Endothelial cell of umbilical vein (primary cell): Measurements from ENCODE around the gene RXYLT1. TPM values are rescaled to one million over a fixed set of nuclear protein-coding genes. Genes with fewer than 3 reads are reported as not detected.

Experiments
- BruUV-seq: library from RNA; stranded (reverse); fragments of 400-500 nt; replicated peaks from 2 replicates; lab custom pipeline; 2021; lab: Mats Ljungman, UMichigan
- CTCF ChIA-PET: fragments of 300-600, 350-600 bp; sonication (Branson Sonifier 250); formaldehyde crosslinking; loops from one replicate; lab custom pipeline; 2021; ENCODE audit warnings: antibody characterized with exemption, inconsistent platforms; lab: Charles Lee
- POLR2A ChIA-PET: fragments of 300-600, 350-600 bp; sonication (Branson Sonifier 250); formaldehyde crosslinking; loops from one replicate; lab custom pipeline; 2021; ENCODE audit warnings: antibody characterized with exemption, inconsistent platforms; lab: Charles Lee
- DNase-seq: peaks from one replicate; pipeline ENCODE4 v3.0.0-alpha.2; 2011; ENCODE audit warnings: low read depth, low spot score
- FAIRE-seq: peaks from 2 replicates; lab custom pipeline; 2011; peaks lifted over from hg19 to GRCh38; lab: Jason Lieb, UNC
- H2AFZ ChIP-seq: 2 replicates; pipeline ENCODE4 v1.6.0; 2012; ENCODE audit warnings: low read depth, low read length, control low read depth, inconsistent platforms
- H3K27ac ChIP-seq: 2 replicates; pipeline ENCODE4 v1.5.1; 2011; ENCODE audit warnings: low read depth, mild to moderate bottlenecking, control low read depth, low read length, moderate library complexity; ENCODE audit not compliant: insufficient read depth
- H3K27me3 ChIP-seq, 2 experiments: 2 replicates each; pipeline versions ENCODE4 v1.6.0 to v1.6.1; 2011; ENCODE audit warnings: low read length in 2 of 2, mixed read lengths in 1 of 2; ENCODE audit not compliant: control insufficient read depth in 2 of 2, insufficient read depth in 2 of 2
- H3K36me3 ChIP-seq, 2 experiments: 2 replicates in 1 of 2; 3 replicates in 1 of 2; pipeline ENCODE4 v1.5.1; 2011; ENCODE audit warnings: low read length in 2 of 2, mild to moderate bottlenecking in 1 of 2, moderate library complexity in 1 of 2; ENCODE audit not compliant: control insufficient read depth in 2 of 2, insufficient read depth in 2 of 2; ENCODE audit errors: extremely low read depth in 1 of 2
- H3K4me1 ChIP-seq: 3 replicates; pipeline ENCODE4 v1.5.1; 2011; ENCODE audit warnings: mild to moderate bottlenecking, low read length; ENCODE audit not compliant: control insufficient read depth, insufficient read depth; ENCODE audit errors: extremely low read depth
- H3K4me2 ChIP-seq: 2 replicates; pipeline ENCODE4 v1.6.1; 2011; ENCODE audit warnings: low read length, control low read depth, mixed read lengths; ENCODE audit not compliant: insufficient read depth
- H3K4me3 ChIP-seq, 3 experiments: fragments of 200-600 bp in 1 of 3; sonication (generic), shearing (Covaris generic) in 1 of 3; replicated peaks in 1 of 3; 2 replicates each; pipeline ENCODE4 v1.5.1; 2011 to 2016; ENCODE audit warnings: control low read depth in 3 of 3, low read length in 3 of 3, mild to moderate bottlenecking in 2 of 3, inconsistent platforms in 1 of 3, low read depth in 1 of 3, moderate library complexity in 1 of 3; ENCODE audit not compliant: insufficient read depth in 1 of 3
- H3K79me2 ChIP-seq: 2 replicates; pipeline ENCODE4 v1.6.0; 2012; ENCODE audit warnings: low read length, inconsistent platforms; ENCODE audit not compliant: control insufficient read depth, insufficient read depth
- H3K9ac ChIP-seq: replicated peaks from 2 replicates; pipeline ENCODE3; 2011; ENCODE audit warnings: low read length, control low read depth; ENCODE audit not compliant: insufficient read depth; ENCODE audit errors: extremely low read depth
- H3K9me1 ChIP-seq: replicated peaks from 3 replicates; pipeline ENCODE4 v1.6.0; 2011; ENCODE audit warnings: mild to moderate bottlenecking, low read length; ENCODE audit not compliant: control insufficient read depth, insufficient read depth; ENCODE audit errors: extremely low read depth
- H3K9me3 ChIP-seq: replicated peaks from 2 replicates; pipeline ENCODE4 v1.5.1; 2012; ENCODE audit warnings: low read length, inconsistent platforms; ENCODE audit not compliant: control insufficient read depth, insufficient read depth
- H4K20me1 ChIP-seq: replicated peaks from 2 replicates; pipeline ENCODE3; 2011; ENCODE audit warnings: mild to moderate bottlenecking, low read length; ENCODE audit not compliant: control insufficient read depth, insufficient read depth; ENCODE audit errors: extremely low read depth
- EZH2 ChIP-seq: IDR thresholded peaks from 2 replicates; pipeline ENCODE4 v1.6.1; 2012; ENCODE audit warnings: borderline replicate concordance, low read depth, mild to moderate bottlenecking, moderate library complexity, low read length, inconsistent platforms; ENCODE audit not compliant: severe bottlenecking
- FOS ChIP-seq: IDR thresholded peaks from 2 replicates; pipeline ENCODE4 v1.6.1; 2011; ENCODE audit warnings: mild to moderate bottlenecking, low read length, moderate library complexity, borderline replicate concordance; ENCODE audit not compliant: insufficient read depth
- GATA2 ChIP-seq: IDR thresholded peaks from 2 replicates; pipeline ENCODE4 v1.7.0; 2011; ENCODE audit warnings: low read depth, mild to moderate bottlenecking, moderate library complexity, mixed read lengths, low read length; ENCODE audit not compliant: insufficient read length, insufficient read depth
- JUN ChIP-seq: IDR thresholded peaks from 2 replicates; pipeline ENCODE4 v1.6.1; 2011; ENCODE audit warnings: borderline replicate concordance, low read depth; ENCODE audit not compliant: insufficient read length, insufficient read depth
- MYC ChIP-seq: IDR thresholded peaks from one replicate; pipeline ENCODE4 v1.6.1; 2011; ENCODE audit warnings: mild to moderate bottlenecking, low read depth, low read length
- POLR2A ChIP-seq: IDR thresholded peaks from 2 replicates; pipeline ENCODE4 v1.6.1; 2012; ENCODE audit warnings: low read depth, mild to moderate bottlenecking, control low read depth, low read length
- POLR2AphosphoS5 ChIP-seq: IDR thresholded peaks from 2 replicates; pipeline ENCODE4 v1.6.1; 2012; ENCODE audit warnings: low read depth, mild to moderate bottlenecking, control low read depth, low read length, moderate library complexity; ENCODE audit not compliant: insufficient read depth
- dilution Hi-C: fragments of 300-500 bp; cut with MboI; formaldehyde crosslinking; loops from one replicate; pipeline ENCODE4 v1.15.0; 2019; ENCODE audit warnings: low sequenced_read_pairs; ENCODE audit not compliant: extremely low pct_ligation_motif_present
- intact Hi-C: fragments of 100-400 bp; cut with micrococcal nuclease; formaldehyde crosslinking; loops from one replicate; pipeline ENCODE4 v1.10.0; 2022
- polyA plus RNA-seq, 4 experiments: library from polyadenylated mRNA; depleted of rRNA in 3 of 4; stranded (reverse) in 3 of 4; unstranded in 1 of 4; fragments of >200 nt; gene quantifications; 2 replicates each; pipeline versions ENCODE4 v1.2.1 to v1.2.3, GENCODE V29; 2011 to 2012; ENCODE audit warnings: missing spikeins in 1 of 4
- total RNA-seq: library from RNA; stranded (reverse); gene quantifications from 2 replicates; pipeline ENCODE4 v1.2.3, GENCODE V29; 2021
- TF ChIP-seq, protein P1 (sequence below): IDR thresholded peaks from 2 replicates; pipeline ENCODE4 v1.6.1; 2011; ENCODE audit not compliant: insufficient read depth, insufficient read length
- TF ChIP-seq, protein P2 (sequence below), 2 donors: IDR thresholded peaks; 1 replicate in 1 of 2; 2 replicates in 1 of 2; pipeline ENCODE4 v1.5.1; 2011; ENCODE audit warnings: low read length in 2 of 2, mild to moderate bottlenecking in 2 of 2, moderate library complexity in 2 of 2, control low read depth in 1 of 2, inconsistent platforms in 1 of 2, low read depth in 1 of 2; ENCODE audit not compliant: insufficient read depth in 1 of 2; ENCODE audit errors: extremely low read depth in 1 of 2

The RXYLT1 gene
- total and polyA plus RNA-seq, 2 donors (not counting 3 experiments of a cell fraction or from before 2014, with no cell fraction given): 8.1 to 13.1 TPM

- Histone ChIP-seq H3K36me3 (peaks cover 1 to 3% of the 10 kb centered on the region in 2 experiments), H4K20me1 (no peaks in the 10 kb centered on the region), H3K9me3 (no peaks in the 10 kb centered on the region), H3K4me3 (no peak overlapping the region), H2AFZ (no peak overlapping the region), H3K27ac (no peak overlapping the region), H3K9me1 (no peaks in the 10 kb centered on the region), H3K27me3 (no peaks in the 10 kb centered on the region), H3K4me1 (no peaks in the 10 kb centered on the region), H3K9ac (no peak overlapping the region), H3K4me2 (no peak overlapping the region), H3K79me2 (no peaks in the 10 kb centered on the region)
- no peak for DNase-seq
- FAIRE-seq: peak; percentile 8
- ChIA-PET CTCF (no interaction called here), POLR2A (no interaction called here)
- BruUV-seq: no TSS peak
- intact Hi-C loops (no loop called here), dilution Hi-C loops (no loop called here)
- TF ChIP-seq GATA2: no peak
- TF ChIP-seq EZH2: no peak
- TF ChIP-seq POLR2AphosphoS5: no peak
- TF ChIP-seq, protein P1, sequence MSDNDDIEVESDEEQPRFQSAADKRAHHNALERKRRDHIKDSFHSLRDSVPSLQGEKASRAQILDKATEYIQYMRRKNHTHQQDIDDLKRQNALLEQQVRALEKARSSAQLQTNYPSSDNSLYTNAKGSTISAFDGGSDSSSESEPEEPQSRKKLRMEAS: no peak
- TF ChIP-seq, protein P2, sequence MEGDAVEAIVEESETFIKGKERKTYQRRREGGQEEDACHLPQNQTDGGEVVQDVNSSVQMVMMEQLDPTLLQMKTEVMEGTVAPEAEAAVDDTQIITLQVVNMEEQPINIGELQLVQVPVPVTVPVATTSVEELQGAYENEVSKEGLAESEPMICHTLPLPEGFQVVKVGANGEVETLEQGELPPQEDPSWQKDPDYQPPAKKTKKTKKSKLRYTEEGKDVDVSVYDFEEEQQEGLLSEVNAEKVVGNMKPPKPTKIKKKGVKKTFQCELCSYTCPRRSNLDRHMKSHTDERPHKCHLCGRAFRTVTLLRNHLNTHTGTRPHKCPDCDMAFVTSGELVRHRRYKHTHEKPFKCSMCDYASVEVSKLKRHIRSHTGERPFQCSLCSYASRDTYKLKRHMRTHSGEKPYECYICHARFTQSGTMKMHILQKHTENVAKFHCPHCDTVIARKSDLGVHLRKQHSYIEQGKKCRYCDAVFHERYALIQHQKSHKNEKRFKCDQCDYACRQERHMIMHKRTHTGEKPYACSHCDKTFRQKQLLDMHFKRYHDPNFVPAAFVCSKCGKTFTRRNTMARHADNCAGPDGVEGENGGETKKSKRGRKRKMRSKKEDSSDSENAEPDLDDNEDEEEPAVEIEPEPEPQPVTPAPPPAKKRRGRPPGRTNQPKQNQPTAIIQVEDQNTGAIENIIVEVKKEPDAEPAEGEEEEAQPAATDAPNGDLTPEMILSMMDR (IDR thresholded peaks at IDR 0.05; ENCODE audit: extremely low read depth in 1 of 2, insufficient read depth in 1 of 2, low read depth in 1 of 2, low read length in 2 of 2): no peak
- no peak for TF ChIP-seq FOS
- TF ChIP-seq JUN: no peak
- no peak for TF ChIP-seq MYC
- no peak for TF ChIP-seq POLR2A
These were observed 26.3 kb downstream of the RXYLT1 start for GRCh38 chr12:63805704-63806672.
